PC-3 (cell line): ENCODE results near the gene PTPN3.

ENCODE experiments used
- EZH2 ChIP-seq: fragments of 300-600 bp; sonication (generic); IDR thresholded peaks from one replicate; pipeline ENCODE4 v1.6.1; 2017; ENCODE audit warnings: antibody characterized with exemption, mild to moderate bottlenecking, low read length; ENCODE audit not compliant: unreplicated experiment
- TF ChIP-seq, protein P1 (sequence below): fragments of 300-600 bp; sonication (generic); conservative IDR thresholded peaks from 2 replicates; pipeline ENCODE4 v1.5.1; 2017; ENCODE audit warnings: antibody characterized with exemption, low read depth, mild to moderate bottlenecking, low read length

DNA sequence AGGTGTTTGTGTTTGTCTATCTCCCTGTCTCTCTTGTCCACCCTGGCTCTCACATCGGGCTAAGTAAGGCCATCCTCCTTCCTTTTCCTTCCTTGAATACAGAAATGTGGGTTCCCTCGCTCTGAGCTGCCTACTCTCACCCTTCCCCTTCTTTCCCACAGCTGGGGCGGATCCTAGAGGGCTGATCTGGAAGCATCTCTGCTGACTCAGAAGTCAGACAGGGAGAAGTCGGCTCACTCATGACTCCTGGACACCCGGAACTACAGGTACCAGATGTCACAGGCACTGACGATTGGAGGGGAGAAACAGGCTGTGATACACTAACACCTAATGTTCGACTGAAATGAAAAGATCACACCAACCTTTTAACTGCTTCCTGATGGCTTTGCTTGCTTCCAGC, 41.3 kb downstream of the PTPN3 start:
- TF ChIP-seq EZH2 = no peak
- TF ChIP-seq, protein P1, sequence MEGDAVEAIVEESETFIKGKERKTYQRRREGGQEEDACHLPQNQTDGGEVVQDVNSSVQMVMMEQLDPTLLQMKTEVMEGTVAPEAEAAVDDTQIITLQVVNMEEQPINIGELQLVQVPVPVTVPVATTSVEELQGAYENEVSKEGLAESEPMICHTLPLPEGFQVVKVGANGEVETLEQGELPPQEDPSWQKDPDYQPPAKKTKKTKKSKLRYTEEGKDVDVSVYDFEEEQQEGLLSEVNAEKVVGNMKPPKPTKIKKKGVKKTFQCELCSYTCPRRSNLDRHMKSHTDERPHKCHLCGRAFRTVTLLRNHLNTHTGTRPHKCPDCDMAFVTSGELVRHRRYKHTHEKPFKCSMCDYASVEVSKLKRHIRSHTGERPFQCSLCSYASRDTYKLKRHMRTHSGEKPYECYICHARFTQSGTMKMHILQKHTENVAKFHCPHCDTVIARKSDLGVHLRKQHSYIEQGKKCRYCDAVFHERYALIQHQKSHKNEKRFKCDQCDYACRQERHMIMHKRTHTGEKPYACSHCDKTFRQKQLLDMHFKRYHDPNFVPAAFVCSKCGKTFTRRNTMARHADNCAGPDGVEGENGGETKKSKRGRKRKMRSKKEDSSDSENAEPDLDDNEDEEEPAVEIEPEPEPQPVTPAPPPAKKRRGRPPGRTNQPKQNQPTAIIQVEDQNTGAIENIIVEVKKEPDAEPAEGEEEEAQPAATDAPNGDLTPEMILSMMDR = no peak
